Osteoblast (primary cell): ENCODE data around the gene UBL7. TPM values are rescaled to one million over a fixed set of nuclear protein-coding genes. Genes with fewer than 3 reads are reported as not detected.

Source experiments
- DNase-seq: peaks from one replicate; pipeline ENCODE4 v3.0.0; 2011; ENCODE audit warnings: low spot score, mixed read lengths; ENCODE audit not compliant: insufficient read length; ENCODE audit errors: missing footprints
- H2AFZ ChIP-seq: 2 replicates; pipeline ENCODE4 v1.6.0; 2011; ENCODE audit warnings: mild to moderate bottlenecking, low read length
- H3K27ac ChIP-seq: 2 replicates; pipeline ENCODE4 v1.5.1; 2011; ENCODE audit warnings: mild to moderate bottlenecking, low read depth, low read length, moderate library complexity
- H3K27me3 ChIP-seq: 2 replicates; pipeline ENCODE4 v1.6.0; 2012; ENCODE audit warnings: mild to moderate bottlenecking, control low read depth, inconsistent platforms, low read length, moderate library complexity; ENCODE audit not compliant: insufficient read depth
- H3K36me3 ChIP-seq: 2 replicates; pipeline ENCODE4 v1.5.1; 2011; ENCODE audit warnings: mild to moderate bottlenecking, low read length, control low read depth, moderate library complexity; ENCODE audit not compliant: insufficient read depth
- H3K4me1 ChIP-seq: 2 replicates; pipeline ENCODE4 v1.5.1; 2011; ENCODE audit warnings: mild to moderate bottlenecking, low read length, control low read depth, moderate library complexity; ENCODE audit not compliant: insufficient read depth
- H3K4me2 ChIP-seq: 2 replicates; pipeline ENCODE4 v1.6.0; 2011; ENCODE audit warnings: mild to moderate bottlenecking, low read length; ENCODE audit not compliant: insufficient read depth
- H3K4me3 ChIP-seq: fragments of 200-600 bp; sonication (generic); 3 replicates; pipeline ENCODE4 v1.5.1; 2012; ENCODE audit warnings: mild to moderate bottlenecking, low read length, inconsistent platforms; ENCODE audit not compliant: insufficient read depth
- H3K79me2 ChIP-seq: 2 replicates; pipeline ENCODE4 v1.6.0; 2012; ENCODE audit warnings: mild to moderate bottlenecking, low read length, control low read depth, inconsistent platforms; ENCODE audit not compliant: insufficient read depth
- H3K9me3 ChIP-seq: 2 replicates; pipeline ENCODE4 v1.5.1; 2011; ENCODE audit warnings: low read depth, low read length, control low read depth
- H4K20me1 ChIP-seq: 2 replicates; pipeline ENCODE4 v1.6.0; 2012; ENCODE audit warnings: mild to moderate bottlenecking, low read length, control low read depth; ENCODE audit not compliant: insufficient read depth
- total RNA-seq: library from RNA; depleted of rRNA; stranded (reverse); fragments of >200 nt; gene quantifications from 2 replicates; pipeline ENCODE4 v1.2.3, GENCODE V29; 2012
- TF ChIP-seq, protein P1 (sequence below): IDR thresholded peaks from 2 replicates; pipeline ENCODE4 v1.5.1; 2011; ENCODE audit warnings: mild to moderate bottlenecking, low read depth, low read length, moderate library complexity; ENCODE audit errors: extremely low read depth

The UBL7 gene
- total RNA-seq, 1 donor, result 39.8 TPM

DNA sequence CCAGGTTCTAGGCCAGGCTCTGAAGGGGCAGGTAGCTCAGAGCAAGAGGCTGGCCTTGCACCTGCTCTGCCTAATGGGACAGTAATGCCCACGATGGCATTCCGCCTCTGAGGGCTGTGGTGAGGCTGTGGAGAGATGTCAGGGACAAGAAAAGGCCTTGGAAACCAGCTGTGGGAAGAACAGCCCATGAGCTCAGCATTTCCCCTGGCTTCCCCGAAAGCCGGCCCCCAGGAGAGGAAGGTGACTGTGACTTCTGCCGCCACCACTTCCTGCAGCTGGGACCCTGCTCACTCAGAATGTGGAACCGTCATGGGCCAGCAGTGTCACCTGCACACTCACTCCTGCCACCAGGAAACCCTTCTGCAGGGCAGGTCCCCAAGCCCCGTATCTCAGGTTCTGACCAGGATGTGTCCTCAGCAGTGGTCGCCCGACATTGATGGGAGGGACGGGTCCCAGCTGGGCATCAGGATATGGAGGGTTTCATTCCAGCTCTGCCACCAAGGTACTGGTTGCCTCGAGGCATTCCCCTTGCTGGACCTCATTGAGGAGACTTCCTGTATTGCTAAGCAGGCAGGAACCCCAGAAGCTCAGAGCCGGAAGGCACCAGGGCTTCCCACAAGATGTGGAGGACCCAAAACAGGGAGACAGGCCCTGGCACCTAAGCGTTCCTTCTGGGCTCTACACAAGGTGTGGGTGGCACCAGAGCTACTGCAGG is 57.9 kb downstream of the UBL7 start:
- DNase-seq, result peak; percentile 52
- no peaks in the 10 kb centered on the region for H3K9me3 ChIP-seq
- H4K20me1 ChIP-seq, result no peaks in the 10 kb centered on the region
- no peak overlapping the region for H3K4me2 ChIP-seq
- H3K27me3 ChIP-seq, result no peaks in the 10 kb centered on the region
- TF ChIP-seq, protein P1, sequence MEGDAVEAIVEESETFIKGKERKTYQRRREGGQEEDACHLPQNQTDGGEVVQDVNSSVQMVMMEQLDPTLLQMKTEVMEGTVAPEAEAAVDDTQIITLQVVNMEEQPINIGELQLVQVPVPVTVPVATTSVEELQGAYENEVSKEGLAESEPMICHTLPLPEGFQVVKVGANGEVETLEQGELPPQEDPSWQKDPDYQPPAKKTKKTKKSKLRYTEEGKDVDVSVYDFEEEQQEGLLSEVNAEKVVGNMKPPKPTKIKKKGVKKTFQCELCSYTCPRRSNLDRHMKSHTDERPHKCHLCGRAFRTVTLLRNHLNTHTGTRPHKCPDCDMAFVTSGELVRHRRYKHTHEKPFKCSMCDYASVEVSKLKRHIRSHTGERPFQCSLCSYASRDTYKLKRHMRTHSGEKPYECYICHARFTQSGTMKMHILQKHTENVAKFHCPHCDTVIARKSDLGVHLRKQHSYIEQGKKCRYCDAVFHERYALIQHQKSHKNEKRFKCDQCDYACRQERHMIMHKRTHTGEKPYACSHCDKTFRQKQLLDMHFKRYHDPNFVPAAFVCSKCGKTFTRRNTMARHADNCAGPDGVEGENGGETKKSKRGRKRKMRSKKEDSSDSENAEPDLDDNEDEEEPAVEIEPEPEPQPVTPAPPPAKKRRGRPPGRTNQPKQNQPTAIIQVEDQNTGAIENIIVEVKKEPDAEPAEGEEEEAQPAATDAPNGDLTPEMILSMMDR, result no peak
- peaks cover 6% of the 10 kb centered on the region for H3K36me3 ChIP-seq
- no peak overlapping the region for H2AFZ ChIP-seq
- no peak overlapping the region for H3K4me3 ChIP-seq
- peaks cover 73% of the 10 kb centered on the region for H3K4me1 ChIP-seq
- H3K79me2 ChIP-seq, result no peaks in the 10 kb centered on the region
- no peak overlapping the region for H3K27ac ChIP-seq

DNA sequence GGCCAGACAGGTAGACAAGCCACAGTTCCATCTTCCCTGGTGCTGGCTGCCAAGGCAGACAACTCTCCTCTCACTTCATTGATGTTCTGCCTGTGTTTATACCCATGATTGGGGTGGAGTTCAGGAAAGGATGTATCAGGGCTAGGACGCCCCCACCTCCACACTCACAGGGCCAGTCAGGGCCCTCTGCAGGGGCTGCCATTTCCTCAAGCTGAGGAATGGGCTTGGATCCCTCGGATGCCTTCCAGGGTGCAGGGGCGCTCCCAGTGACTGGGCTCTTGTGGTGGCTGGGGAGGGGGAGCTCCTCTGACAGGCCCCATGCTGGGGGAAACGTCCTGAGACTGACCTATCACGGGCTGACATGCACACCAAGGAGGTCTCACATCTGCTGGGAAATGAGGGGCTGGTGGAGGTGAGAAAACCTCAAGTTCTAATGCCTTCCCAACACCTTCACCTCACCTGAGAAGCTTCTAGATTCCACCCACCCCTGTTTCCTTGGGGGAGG is 58.6 kb downstream of the UBL7 start:
- peak; percentile 51 for DNase-seq
- H3K79me2 ChIP-seq, result no peaks in the 10 kb centered on the region
- H3K4me2 ChIP-seq, result no peak overlapping the region
- H2AFZ ChIP-seq, result no peak overlapping the region
- H3K36me3 ChIP-seq, result peaks cover 6% of the 10 kb centered on the region
- H3K27me3 ChIP-seq, result no peaks in the 10 kb centered on the region
- TF ChIP-seq, protein P1, result no peak
- no peak overlapping the region for H3K4me3 ChIP-seq
- H3K27ac ChIP-seq, result no peak overlapping the region
- H3K9me3 ChIP-seq, result no peaks in the 10 kb centered on the region
- peaks cover 73% of the 10 kb centered on the region for H3K4me1 ChIP-seq
- H4K20me1 ChIP-seq, result no peaks in the 10 kb centered on the region

DNA sequence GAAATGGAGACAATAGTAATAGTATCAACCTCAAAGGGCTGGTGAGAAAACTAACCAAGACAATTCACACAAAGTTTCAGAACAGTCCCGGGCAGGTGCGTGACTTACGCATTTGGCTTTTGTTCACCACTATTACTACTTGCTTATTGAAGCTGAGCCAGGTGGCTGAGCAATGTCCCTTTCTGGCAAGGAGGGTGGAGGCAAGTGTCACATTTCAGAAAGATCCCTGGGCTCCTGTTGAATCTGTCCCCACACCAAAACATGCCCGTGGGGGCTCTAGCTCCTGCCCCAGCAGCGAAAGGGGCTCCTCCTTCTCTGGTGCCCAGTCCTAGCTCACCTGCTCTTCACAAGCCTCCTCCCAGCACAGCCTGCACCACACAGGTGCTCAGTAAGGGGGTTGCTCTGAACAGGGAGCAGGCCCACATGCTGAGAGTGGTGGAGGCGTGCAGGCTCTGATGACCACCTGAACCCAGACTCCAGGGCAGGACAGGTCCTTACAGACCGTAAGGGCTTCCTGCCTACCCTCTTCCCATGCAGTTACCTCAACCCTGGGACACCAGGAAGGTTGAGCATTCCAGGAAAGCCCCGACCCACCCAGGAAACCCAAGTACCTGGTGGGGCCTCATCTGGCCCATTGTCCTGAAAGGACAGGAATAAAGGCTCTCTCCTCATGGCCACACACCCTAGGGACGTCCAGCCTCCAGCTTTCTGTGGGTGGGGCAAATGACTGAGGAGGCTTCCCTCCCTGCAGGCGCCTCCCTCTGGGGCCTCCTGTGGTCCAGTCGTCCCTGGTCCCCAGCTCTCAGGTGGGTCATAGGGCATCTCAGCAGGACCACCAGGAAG is 59.8 kb downstream of the UBL7 start:
- Histone ChIP-seq H3K36me3 (peaks cover 6% of the 10 kb centered on the region), H3K9me3 (no peaks in the 10 kb centered on the region), H3K79me2 (no peaks in the 10 kb centered on the region), H3K4me2 (no peak overlapping the region), H3K4me3 (no peak overlapping the region), H3K27me3 (no peaks in the 10 kb centered on the region), H4K20me1 (no peaks in the 10 kb centered on the region), H2AFZ (no peak overlapping the region), H3K4me1 (peaks cover 73% of the 10 kb centered on the region), H3K27ac (peak overlapping the region; percentile 77)
- TF ChIP-seq, protein P1, result no peak
- peak; percentile 88 for DNase-seq
